ENCODE results near the gene DGCR6L. TPM values are rescaled to one million over a fixed set of nuclear protein-coding genes. Genes with fewer than 3 reads are reported as not detected.
"Not testable (repeated sequence)": the region's sequence is repeated elsewhere in the genome, so short reads cannot be mapped to it uniquely, and the experiment has no call there.

The DGCR6L gene
- total RNA-seq, 4 donors from 2014 or later = 29.7 to 67.6 (median 45.0) TPM

DNA sequence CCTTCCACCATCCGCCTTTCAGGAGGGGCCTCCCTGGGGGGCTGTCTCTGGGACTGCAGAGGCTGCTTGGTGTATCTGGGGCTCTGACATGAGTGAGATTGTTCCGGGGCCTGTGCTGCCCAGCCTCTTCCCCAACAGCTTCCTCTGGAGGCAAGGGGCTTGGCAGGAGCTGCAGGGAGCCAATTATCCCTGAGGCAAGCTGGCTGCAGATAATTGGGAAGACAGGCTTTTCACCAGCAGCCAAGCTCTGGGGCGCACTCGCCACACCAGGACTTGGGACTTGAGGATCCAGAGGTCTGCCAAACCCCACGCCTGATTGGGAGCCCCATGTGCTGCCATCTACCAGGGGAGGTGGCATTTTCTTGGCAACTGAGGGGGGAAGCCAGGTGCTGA is 36.2 kb downstream of the DGCR6L start:
- no peak for ATAC-seq (ENCODE audit: low FRiP score)
- no peak for TF ChIP-seq CTCF (IDR thresholded peaks at IDR 0.05)
- DNase-seq (ENCODE audit: low spot score) = no peak

GRCh38 chr22:20282901-20283673 is 36.8 kb downstream of the DGCR6L start:
- no peak for TF ChIP-seq CTCF (IDR thresholded peaks at IDR 0.05)
- no peak for DNase-seq (ENCODE audit: low spot score)
- ATAC-seq (ENCODE audit: low FRiP score) = no peak

- DNase-seq (ENCODE audit: low spot score) (no peak), ATAC-seq (ENCODE audit: low FRiP score) (no peak)
- TF ChIP-seq CTCF (IDR thresholded peaks at IDR 0.05) = no peak
Observed at GRCh38 chr22:20281891-20282290, 38.0 kb downstream of the DGCR6L start.

DNA sequence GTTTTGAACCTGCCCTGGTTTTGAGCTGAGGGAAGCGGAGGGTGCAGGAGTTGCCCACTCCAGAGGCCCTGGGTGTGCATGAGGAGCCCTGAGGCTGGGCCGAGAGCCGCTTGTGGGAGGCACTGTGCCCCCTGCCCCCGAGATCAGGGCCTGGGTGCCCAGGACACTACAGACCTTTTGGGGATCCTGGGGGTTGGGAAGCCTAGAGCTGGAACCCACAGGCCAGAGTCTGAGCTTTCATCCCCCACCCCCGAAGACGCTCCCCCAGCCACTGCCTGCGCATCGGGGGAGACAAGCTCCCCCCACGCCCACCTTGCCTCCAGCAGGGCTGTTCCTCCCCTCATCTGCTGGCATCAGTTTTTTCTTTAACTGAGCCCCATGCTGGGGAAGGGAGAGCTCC is 38.4 kb downstream of the DGCR6L start:
- not testable (repeated sequence) for DNase-seq (ENCODE audit: low spot score); ATAC-seq (ENCODE audit: low FRiP score)

GRCh38 chr22:20280866-20281265 is 39.0 kb downstream of the DGCR6L start:
- no peak for TF ChIP-seq CTCF (IDR thresholded peaks at IDR 0.05)
- ATAC-seq (ENCODE audit: low FRiP score) (no peak), DNase-seq (ENCODE audit: low spot score) (no peak)

- not testable (repeated sequence) for DNase-seq (ENCODE audit: low spot score)
- ATAC-seq (ENCODE audit: low FRiP score) = peak; percentile 34
Observed at GRCh38 chr22:20280163-20280562, 39.7 kb downstream of the DGCR6L start.

GRCh38 chr22:20279662-20280134 is 40.2 kb downstream of the DGCR6L start:
- DNase-seq (ENCODE audit: low spot score) = no peak
- ATAC-seq (ENCODE audit: low FRiP score) = no peak
- TF ChIP-seq CTCF (IDR thresholded peaks at IDR 0.05) = no peak

DNA sequence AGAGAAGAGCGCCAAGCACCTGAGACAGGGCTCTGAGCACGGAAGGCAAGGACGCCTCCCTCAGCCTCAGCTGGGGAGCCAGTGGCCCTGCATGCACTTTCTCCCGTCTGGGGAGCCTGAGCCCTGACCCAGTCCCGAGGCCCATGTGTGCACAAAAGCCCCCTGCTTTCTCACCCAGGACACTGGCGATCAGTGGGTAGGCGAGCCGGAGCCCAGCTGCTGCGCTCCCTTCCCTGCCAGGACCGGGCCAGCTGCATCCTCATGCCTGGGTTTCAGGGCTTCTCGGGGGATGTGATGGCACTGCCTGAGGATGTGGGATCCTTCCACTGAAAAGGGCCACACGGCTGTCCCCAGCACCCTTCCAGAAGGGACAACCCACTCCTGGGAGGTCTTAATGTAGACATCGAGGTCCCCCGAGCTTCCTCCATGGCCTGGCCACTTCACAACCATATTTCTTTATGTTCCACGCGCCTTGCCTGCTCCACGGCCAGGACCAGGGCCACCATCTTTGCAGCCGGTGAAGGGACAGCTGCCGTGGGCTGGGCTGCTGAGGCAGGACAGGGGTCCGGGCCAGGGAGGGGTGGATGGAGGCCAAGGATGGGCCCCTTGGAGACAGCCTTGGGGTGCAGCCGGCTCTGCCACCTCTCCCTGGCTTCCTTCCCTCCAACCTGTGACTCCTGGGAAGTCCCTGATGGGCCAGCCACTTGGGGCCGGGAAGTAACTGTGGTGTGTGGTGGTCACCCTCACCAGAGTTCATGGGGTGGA is 41.0 kb downstream of the DGCR6L start:
- DNase-seq (ENCODE audit: low spot score); ATAC-seq (ENCODE audit: low FRiP score): not testable (repeated sequence)

- DNase-seq (ENCODE audit: low spot score); ATAC-seq (ENCODE audit: low FRiP score): not testable (repeated sequence)
Observed at GRCh38 chr22:20277936-20278635, 41.8 kb downstream of the DGCR6L start.
